K562 (cell line): Measurements from ENCODE around the gene PLPP7. TPM values are rescaled to one million over a fixed set of nuclear protein-coding genes. Genes with fewer than 3 reads are reported as not detected.

Experiments
- CBFA2T3 ChIP-seq: fragments of 450-650 bp; IDR thresholded peaks from 2 replicates; pipeline ENCODE4 v1.6.1; 2017
- CREB1 ChIP-seq, 2 experiments: sonication (generic) in 1 of 2; formaldehyde crosslinking in 1 of 2; IDR thresholded peaks; 2 replicates each; pipeline versions ENCODE4 v1.6.1 to v1.8.0; 2012 to 2022; ENCODE audit warnings: inconsistent platforms in 1 of 2, mild to moderate bottlenecking in 1 of 2, missing genetic modification reagents in 1 of 2, moderate library complexity in 1 of 2
- EHMT2 ChIP-seq: fragments of 450-650 bp; IDR thresholded peaks from 2 replicates; pipeline ENCODE4 v1.6.1; 2018; ENCODE audit warnings: antibody characterized with exemption
- EP400 ChIP-seq: fragments of 450-650 bp; IDR thresholded peaks from 2 replicates; pipeline ENCODE4 v1.6.1; 2017; ENCODE audit warnings: antibody characterized with exemption, mild to moderate bottlenecking, moderate library complexity
- FIP1L1 ChIP-seq: fragments of 200-400 bp; formaldehyde crosslinking; IDR thresholded peaks from 2 replicates; pipeline ENCODE4 v1.6.1; 2018; ENCODE audit warnings: mild to moderate bottlenecking, low read depth, low read length; ENCODE audit not compliant: poor library complexity, severe bottlenecking
- GABPA ChIP-seq: fragments of 200-800 bp; sonication (Bioruptor generic); conservative IDR thresholded peaks from 2 replicates; pipeline ENCODE4 v1.6.1; 2016; ENCODE audit warnings: low read depth, missing genetic modification characterization, missing compliant biosample characterization
- KHSRP ChIP-seq: fragments of 450-650 bp; IDR thresholded peaks from 2 replicates; pipeline ENCODE4 v1.6.1; 2017
- MCM2 ChIP-seq: fragments of 450-650 bp; IDR thresholded peaks from 2 replicates; pipeline ENCODE4 v1.6.1; 2017; ENCODE audit warnings: low read depth, mild to moderate bottlenecking
- MEF2A ChIP-seq: IDR thresholded peaks from 2 replicates; pipeline ENCODE4 v1.6.1; 2011; ENCODE audit warnings: low read depth, mild to moderate bottlenecking, low read length, moderate library complexity; ENCODE audit not compliant: control insufficient read depth
- MYNN ChIP-seq, 2 experiments: sonication (generic); formaldehyde crosslinking in 1 of 2; IDR thresholded peaks; 2 replicates each; pipeline versions ENCODE4 v1.5.0 to v1.6.1; 2016 to 2020; ENCODE audit warnings: antibody characterized with exemption in 1 of 2, missing genetic modification reagents in 1 of 2
- NFE2 ChIP-seq: IDR thresholded peaks from 2 replicates; pipeline ENCODE4 v1.6.1; 2014; ENCODE audit warnings: antibody characterized with exemption, low read depth
- NFYB ChIP-seq: IDR thresholded peaks from 2 replicates; pipeline ENCODE4 v1.6.1; 2011; ENCODE audit warnings: mild to moderate bottlenecking, moderate library complexity; ENCODE audit not compliant: insufficient read length; ENCODE audit errors: extremely low read depth
- POLR2A ChIP-seq: fragments of 450-650 bp; conservative IDR thresholded peaks from 2 replicates; pipeline ENCODE4 v1.6.1; 2016
- RNF2 ChIP-seq: sonication (generic); IDR thresholded peaks from 2 replicates; pipeline ENCODE4 v1.6.1; 2016
- SIN3B ChIP-seq: fragments of 450-650 bp; IDR thresholded peaks from 2 replicates; pipeline ENCODE4 v1.6.1; 2017; ENCODE audit warnings: low read depth, mild to moderate bottlenecking, moderate library complexity
- TCFL5 ChIP-seq: fragments of 250-450 bp; sonication (Bioruptor Pico); conservative IDR thresholded peaks from 2 replicates; pipeline ENCODE4 v1.6.1; 2021; ENCODE audit warnings: mild to moderate bottlenecking, moderate library complexity, matching md5 sums
- ZNF263 ChIP-seq: sonication (generic); formaldehyde crosslinking; IDR thresholded peaks from 2 replicates; pipeline ENCODE4 v1.8.0; 2022; ENCODE audit warnings: mild to moderate bottlenecking, missing genetic modification reagents, borderline replicate concordance
- ZNF644 ChIP-seq: fragments of 200-800 bp; sonication (Bioruptor generic); IDR thresholded peaks from 2 replicates; pipeline ENCODE4 v1.6.1; 2016; ENCODE audit warnings: low read depth, missing genetic modification characterization, missing compliant biosample characterization
- ZNF717 ChIP-seq: fragments of 250-450 bp; sonication (Bioruptor Pico); IDR thresholded peaks from 2 replicates; pipeline ENCODE4 v1.5.0; 2021
- polyA plus RNA-seq, 8 experiments: library from polyadenylated mRNA; depleted of rRNA in 4 of 8; stranded (reverse) in 5 of 8; unstranded in 3 of 8; fragments of >200 nt; fragmentation: Nextera tagmentation in 2 of 8; fragmentation: Illumina TruSeq in 1 of 8; extraction: Ambion mirVana in 2 of 8; extraction: Trizol in 1 of 8; gene quantifications; 2 replicates each; pipeline versions ENCODE4 v1.2.1 to v1.2.3, GENCODE V29; 2011 to 2014; ENCODE audit warnings: inconsistent platforms in 1 of 8, missing spikeins in 1 of 8
- total RNA-seq, 7 experiments: library from RNA; depleted of rRNA in 6 of 7; stranded (reverse); fragments of >200 nt in 6 of 7; fragmentation: Illumina TruSeq in 2 of 7; extraction: Trizol in 2 of 7; gene quantifications; 2 replicates each; pipeline versions ENCODE4 v1.2.1 to v1.2.3, GENCODE V29; 2011 to 2021; ENCODE audit warnings: low replicate concordance in 1 of 7
- TF ChIP-seq, protein P1 (sequence below): sonication (generic); formaldehyde crosslinking; IDR thresholded peaks from 2 replicates; pipeline ENCODE4 v1.5.0; 2020; ENCODE audit warnings: missing genetic modification reagents
- TF ChIP-seq, protein P2 (sequence below): IDR thresholded peaks from 2 replicates; pipeline ENCODE4 v1.6.1; 2016; ENCODE audit warnings: missing genetic modification characterization, missing compliant biosample characterization
- TF ChIP-seq, protein P3 (sequence below): fragments of 450-650 bp; formaldehyde crosslinking; conservative IDR thresholded peaks from 2 replicates; pipeline ENCODE4 v1.4.0; 2022; ENCODE audit warnings: mild to moderate bottlenecking, missing genetic modification characterization
- TF ChIP-seq, protein P4 (sequence below), 2 experiments: fragments of 450-650 bp; IDR thresholded peaks; 2 replicates each; pipeline ENCODE4 v1.6.1; 2016

The PLPP7 gene
- total and polyA plus RNA-seq, 9 of the 15 experiments (the other 6 are each of a cell fraction or from before 2014, with no cell fraction given), result 0.09 to 0.93 (median 0.18) TPM; not detected in 4

DNA sequence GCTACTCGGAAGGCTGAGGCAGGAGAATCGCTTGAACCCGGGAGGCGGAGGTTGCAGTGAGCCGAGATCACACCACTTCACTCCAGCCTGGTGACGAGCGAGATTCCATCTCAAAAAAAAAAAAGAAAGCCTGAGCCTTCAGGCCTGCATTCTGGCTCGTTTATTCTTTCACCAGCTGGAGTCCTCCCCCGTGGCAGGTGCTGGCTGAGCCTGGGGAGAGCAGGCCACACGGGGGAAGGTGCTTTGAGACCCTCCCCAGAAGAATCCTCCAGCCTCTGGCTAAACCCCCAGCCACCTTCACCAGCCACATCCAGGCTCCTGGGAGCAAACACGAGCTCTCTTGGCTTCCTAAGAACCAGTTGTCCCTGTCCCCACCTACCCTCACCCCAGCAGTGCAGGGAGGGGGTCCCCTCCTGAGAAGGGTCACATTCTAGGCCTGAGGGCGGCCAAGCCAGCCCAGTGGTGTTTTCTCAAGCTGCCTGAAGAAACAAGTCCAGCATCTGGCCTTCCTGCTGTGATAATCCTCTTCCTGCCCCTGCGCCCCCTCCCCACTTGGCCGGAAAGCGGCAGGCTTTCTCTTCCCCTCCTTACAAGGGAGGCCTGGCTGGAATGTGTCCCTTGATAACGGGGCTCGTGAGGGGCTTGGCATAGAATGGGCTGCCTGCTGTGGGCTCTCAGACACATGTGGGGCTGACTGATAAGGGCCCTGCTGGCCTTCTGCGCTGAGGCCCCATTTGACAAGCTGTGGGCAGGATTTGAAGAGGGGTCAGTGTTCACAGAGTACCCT lies 41.5 kb downstream of the PLPP7 start (continued):
- TF ChIP-seq EP400 (peak; percentile 82), EHMT2 (no peak), CREB1 (IDR thresholded peaks at IDR 0.05) (peak; percentile 79), CREB1 (CRISPR knock-in tag; IDR thresholded peaks at IDR 0.05) (peak; percentile 71; the same call in 1 of the 2 replicates), RNF2 (peak; percentile 95), FIP1L1 (no peak), POLR2A (peak; percentile 62), NFYB (no peak), ZNF263 (CRISPR knock-in tag) (peak; percentile 47; the same call in 1 of the 2 replicates), MCM2 (no peak), CBFA2T3 (peak; percentile 100), KHSRP (peak; percentile 80), GABPA (tag) (peak; percentile 94), TCFL5 (no peak), SIN3B (no peak), MEF2A (0 out of 2 replicates have a peak, but pooled peaks have one; percentile 53), ZNF717 (no peak), NFE2 (peak; percentile 34; the same call in 1 of the 2 replicates), MYNN (IDR thresholded peaks at IDR 0.05) (peak; percentile 96), MYNN (CRISPR knock-in tag; IDR thresholded peaks at IDR 0.05) (no peak), ZNF644 (tag) (peak; percentile 91)
- TF ChIP-seq, protein P1, sequence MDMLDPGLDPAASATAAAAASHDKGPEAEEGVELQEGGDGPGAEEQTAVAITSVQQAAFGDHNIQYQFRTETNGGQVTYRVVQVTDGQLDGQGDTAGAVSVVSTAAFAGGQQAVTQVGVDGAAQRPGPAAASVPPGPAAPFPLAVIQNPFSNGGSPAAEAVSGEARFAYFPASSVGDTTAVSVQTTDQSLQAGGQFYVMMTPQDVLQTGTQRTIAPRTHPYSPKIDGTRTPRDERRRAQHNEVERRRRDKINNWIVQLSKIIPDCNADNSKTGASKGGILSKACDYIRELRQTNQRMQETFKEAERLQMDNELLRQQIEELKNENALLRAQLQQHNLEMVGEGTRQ, result no peak
- TF ChIP-seq, protein P2, sequence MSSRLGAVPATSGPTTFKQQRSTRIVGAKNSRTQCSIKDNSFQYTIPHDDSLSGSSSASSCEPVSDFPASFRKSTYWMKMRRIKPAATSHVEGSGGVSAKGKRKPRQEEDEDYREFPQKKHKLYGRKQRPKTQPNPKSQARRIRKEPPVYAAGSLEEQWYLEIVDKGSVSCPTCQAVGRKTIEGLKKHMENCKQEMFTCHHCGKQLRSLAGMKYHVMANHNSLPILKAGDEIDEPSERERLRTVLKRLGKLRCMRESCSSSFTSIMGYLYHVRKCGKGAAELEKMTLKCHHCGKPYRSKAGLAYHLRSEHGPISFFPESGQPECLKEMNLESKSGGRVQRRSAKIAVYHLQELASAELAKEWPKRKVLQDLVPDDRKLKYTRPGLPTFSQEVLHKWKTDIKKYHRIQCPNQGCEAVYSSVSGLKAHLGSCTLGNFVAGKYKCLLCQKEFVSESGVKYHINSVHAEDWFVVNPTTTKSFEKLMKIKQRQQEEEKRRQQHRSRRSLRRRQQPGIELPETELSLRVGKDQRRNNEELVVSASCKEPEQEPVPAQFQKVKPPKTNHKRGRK (tag), result no peak
- TF ChIP-seq, protein P3, sequence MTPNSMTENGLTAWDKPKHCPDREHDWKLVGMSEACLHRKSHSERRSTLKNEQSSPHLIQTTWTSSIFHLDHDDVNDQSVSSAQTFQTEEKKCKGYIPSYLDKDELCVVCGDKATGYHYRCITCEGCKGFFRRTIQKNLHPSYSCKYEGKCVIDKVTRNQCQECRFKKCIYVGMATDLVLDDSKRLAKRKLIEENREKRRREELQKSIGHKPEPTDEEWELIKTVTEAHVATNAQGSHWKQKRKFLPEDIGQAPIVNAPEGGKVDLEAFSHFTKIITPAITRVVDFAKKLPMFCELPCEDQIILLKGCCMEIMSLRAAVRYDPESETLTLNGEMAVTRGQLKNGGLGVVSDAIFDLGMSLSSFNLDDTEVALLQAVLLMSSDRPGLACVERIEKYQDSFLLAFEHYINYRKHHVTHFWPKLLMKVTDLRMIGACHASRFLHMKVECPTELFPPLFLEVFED (CRISPR knock-in tag), result no peak
- TF ChIP-seq, protein P4, sequence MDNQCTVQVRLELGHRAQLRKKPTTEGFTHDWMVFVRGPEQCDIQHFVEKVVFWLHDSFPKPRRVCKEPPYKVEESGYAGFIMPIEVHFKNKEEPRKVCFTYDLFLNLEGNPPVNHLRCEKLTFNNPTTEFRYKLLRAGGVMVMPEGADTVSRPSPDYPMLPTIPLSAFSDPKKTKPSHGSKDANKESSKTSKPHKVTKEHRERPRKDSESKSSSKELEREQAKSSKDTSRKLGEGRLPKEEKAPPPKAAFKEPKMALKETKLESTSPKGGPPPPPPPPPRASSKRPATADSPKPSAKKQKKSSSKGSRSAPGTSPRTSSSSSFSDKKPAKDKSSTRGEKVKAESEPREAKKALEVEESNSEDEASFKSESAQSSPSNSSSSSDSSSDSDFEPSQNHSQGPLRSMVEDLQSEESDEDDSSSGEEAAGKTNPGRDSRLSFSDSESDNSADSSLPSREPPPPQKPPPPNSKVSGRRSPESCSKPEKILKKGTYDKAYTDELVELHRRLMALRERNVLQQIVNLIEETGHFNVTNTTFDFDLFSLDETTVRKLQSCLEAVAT (IDR thresholded peaks at IDR 0.05), result peak in 1 of 2 experiments; percentile 69; a peak in 1 of 4 replicates
